ENCODE data around the gene CKLF. TPM values are rescaled to one million over a fixed set of nuclear protein-coding genes. Genes with fewer than 3 reads are reported as not detected.

The CKLF gene
- total RNA-seq, 6 experiments from 2014 or later = 44.7 to 61.4 (median 56.8) TPM

GRCh38 chr16:66612422-66612821 lies 60.0 kb downstream of the CKLF start:
- H3K36me3 Mint-ChIP-seq (ENCODE audit: low read depth) = peaks cover 13% of the 10 kb centered on the region; the same call in 1 of the 2 replicates
- no peak for TF ChIP-seq CTCF (IDR thresholded peaks at IDR 0.05)
- no peak overlapping the region for H3K4me3 Mint-ChIP-seq
- no peak for DNase-seq
- H3K9me3 Mint-ChIP-seq = no peaks in the 10 kb centered on the region
- H3K27me3 Mint-ChIP-seq (ENCODE audit: insufficient read depth) = no peaks in the 10 kb centered on the region; the same call in 1 of the 2 replicates
- H3K27ac Mint-ChIP-seq = no peak overlapping the region
- H3K4me1 Mint-ChIP-seq (ENCODE audit: low read depth) = peaks cover 22% of the 10 kb centered on the region

GRCh38 chr16:66614161-66614802 lies 61.9 kb downstream of the CKLF start:
- no peaks in the 10 kb centered on the region for H3K9me3 Mint-ChIP-seq

More at GRCh38 chr16:66614161-66614802, 61.9 kb downstream of the CKLF start:
- Mint-ChIP-seq H3K4me1 (ENCODE audit: low read depth) (peaks cover 29% of the 10 kb centered on the region), H3K27me3 (ENCODE audit: insufficient read depth) (no peaks in the 10 kb centered on the region; the same call in 1 of the 2 replicates), H3K27ac (no peak overlapping the region), H3K4me3 (no peak overlapping the region), H3K36me3 (ENCODE audit: low read depth) (peaks cover 13% of the 10 kb centered on the region; the same call in 1 of the 2 replicates)
- DNase-seq = no peak
- no peak for TF ChIP-seq CTCF (IDR thresholded peaks at IDR 0.05)

Other genes starting within 250 kb of the CKLF start
- not detected for gene CDH5, start 185.9 kb upstream of the CKLF start, total RNA-seq (2021; fragmentation: NEBNext Ultra II Directional; extraction: Animal tissue kit (Norgen Biotek cat#: 25700))
- gene BEAN1, start 125.3 kb upstream of the CKLF start, total RNA-seq (2021; fragmentation: NEBNext Ultra II Directional; extraction: Animal tissue kit (Norgen Biotek cat#: 25700)) = not detected
- 10 to 100 TPM; 29.1 to 43.8 (median 32.6) TPM for gene TK2, start 2.5 kb upstream of the CKLF start, total RNA-seq (2021; fragmentation: NEBNext Ultra II Directional; extraction: Animal tissue kit (Norgen Biotek cat#: 25700))
- gene CMTM1, start 13.9 kb downstream of the CKLF start, total RNA-seq (2021; fragmentation: NEBNext Ultra II Directional; extraction: Animal tissue kit (Norgen Biotek cat#: 25700)) = 1 to 10 TPM; 4.2 to 5.5 (median 4.9) TPM
- gene CMTM2, start 26.9 kb downstream of the CKLF start, total RNA-seq (2021; fragmentation: NEBNext Ultra II Directional; extraction: Animal tissue kit (Norgen Biotek cat#: 25700)) = not detected
- gene CMTM3, start 52.1 kb downstream of the CKLF start, total RNA-seq (2021; fragmentation: NEBNext Ultra II Directional; extraction: Animal tissue kit (Norgen Biotek cat#: 25700)) = 10 to 100 TPM; 26.3 to 35.6 (median 28.0) TPM
- 10 to 100 TPM; 14.2 to 22.0 (median 18.8) TPM for gene CMTM4, start 144.2 kb downstream of the CKLF start, total RNA-seq (2021; fragmentation: NEBNext Ultra II Directional; extraction: Animal tissue kit (Norgen Biotek cat#: 25700))
- gene DYNC1LI2, start 199.0 kb downstream of the CKLF start, total RNA-seq (2021; fragmentation: NEBNext Ultra II Directional; extraction: Animal tissue kit (Norgen Biotek cat#: 25700)) = 100 to 1,000 TPM in 3 of 6 experiments, 10 to 100 TPM in 3; 84.7 to 103 (median 99.7) TPM
- gene TERB1, start 249.0 kb downstream of the CKLF start, total RNA-seq (2021; fragmentation: NEBNext Ultra II Directional; extraction: Animal tissue kit (Norgen Biotek cat#: 25700)) = not detected